GM10248 (cell line): ENCODE measurements around the gene ZNF423.

Source experiments
- CTCF ChIA-PET: fragments of 300-600 bp; sonication (Branson Sonifier 250); formaldehyde crosslinking; extraction: SDS; loops from one replicate; lab custom pipeline; 2021; ENCODE audit warnings: antibody characterized with exemption; lab: Yijun Ruan, JAX
- POLR2A ChIA-PET: fragments of 350-650 bp; sonication (Branson Sonifier 250); formaldehyde crosslinking; extraction: SDS; loops from one replicate; lab custom pipeline; 2020; ENCODE audit warnings: antibody characterized with exemption; lab: Yijun Ruan, JAX
- DNase-seq: peaks from one replicate; pipeline ENCODE4 v3.0.0; 2012; ENCODE audit errors: extremely low spot score
- CTCF ChIP-seq: IDR thresholded peaks from 2 replicates; pipeline ENCODE4 v1.5.1; 2012; ENCODE audit warnings: mild to moderate bottlenecking, low read depth; ENCODE audit errors: extremely low read depth, missing control alignments, control extremely low read depth

ZNF423 gene

GRCh38 chr16:49600976-49601375 is 254.9 kb downstream of the ZNF423 start:
- TF ChIP-seq CTCF = no peak
- POLR2A ChIA-PET = no interaction called here
- CTCF ChIA-PET = interaction anchor here (3.8 kb wide), 1 partner anchor 8 kb away, joined by 11 read pairs; no protein-coding TSS in a partner anchor
- no peak for DNase-seq

DNA sequence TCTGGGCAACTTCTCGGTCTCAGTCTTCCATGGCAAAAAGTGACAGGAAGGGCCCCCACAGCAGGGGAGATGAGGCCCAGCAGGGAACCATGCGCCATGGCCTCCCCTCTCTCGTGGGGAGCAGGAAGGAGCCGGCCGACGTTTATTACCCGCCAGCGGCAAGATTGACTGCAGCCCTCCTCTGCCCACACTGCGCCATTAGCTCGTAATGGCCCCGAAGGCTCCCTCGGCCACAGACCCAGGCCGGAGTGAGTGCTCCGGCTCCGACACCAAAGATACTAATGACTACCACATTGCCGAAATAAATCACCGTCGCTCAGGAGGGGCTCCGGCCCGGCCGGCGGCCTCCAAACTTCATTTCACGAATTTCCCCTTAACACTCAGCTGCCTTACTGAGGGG is 255.4 kb downstream of the ZNF423 start:
- CTCF ChIA-PET = interaction anchor here (1.0 kb wide), 1 partner anchor 80 kb away, joined by 3 read pairs; no protein-coding TSS in a partner anchor
- POLR2A ChIA-PET = no interaction called here
- no peak for TF ChIP-seq CTCF
- no peak for DNase-seq

DNA sequence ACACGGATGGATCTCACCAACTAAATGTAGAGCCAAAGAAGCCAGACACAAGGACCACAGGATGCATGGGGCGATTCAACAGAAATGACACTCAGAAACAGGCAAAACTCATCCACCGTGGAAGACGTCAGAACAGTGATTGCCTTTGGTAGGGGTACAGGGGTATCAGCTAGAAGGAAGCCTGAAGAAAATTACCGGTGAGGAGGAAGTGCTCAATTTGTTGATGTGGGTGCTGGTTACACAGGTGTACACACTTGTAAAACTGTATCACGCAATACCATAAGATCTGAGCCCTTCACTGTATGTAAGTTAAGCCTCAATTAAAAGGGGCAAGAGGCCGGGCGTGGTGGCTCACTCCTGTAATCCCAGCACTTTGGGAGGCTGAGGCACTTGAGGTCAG is 256.2 kb downstream of the ZNF423 start:
- CTCF ChIA-PET = interaction anchor here (1.0 kb wide), 1 partner anchor 79 kb away, joined by 3 read pairs; no protein-coding TSS in a partner anchor

DNA sequence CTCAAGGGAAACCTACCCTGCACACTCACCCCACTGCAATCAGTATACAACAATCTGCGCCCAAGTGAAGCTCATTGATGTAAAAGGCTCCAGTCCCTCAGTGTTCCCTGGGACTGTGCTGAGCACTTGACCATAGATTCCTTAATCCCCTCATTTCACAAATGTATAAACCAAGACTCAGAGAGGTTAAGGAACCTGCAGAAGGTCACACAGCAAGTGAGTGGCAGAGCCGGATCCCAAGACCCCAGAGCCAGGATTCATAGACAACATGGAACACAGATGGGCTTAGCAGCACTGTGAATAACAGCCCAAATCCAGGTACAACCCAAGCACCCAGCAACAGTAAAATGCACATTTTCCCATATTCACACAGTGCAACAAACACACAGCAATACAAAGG is 256.6 kb downstream of the ZNF423 start:
- TF ChIP-seq CTCF = no peak
- CTCF ChIA-PET = no interaction called here
- DNase-seq = no peak
- POLR2A ChIA-PET = no interaction called here

More for the DNA sequence above, 256.2 kb downstream of the ZNF423 start:
- DNase-seq = no peak
- POLR2A ChIA-PET = no interaction called here
- no peak for TF ChIP-seq CTCF

GRCh38 chr16:49598383-49599170 is 257.3 kb downstream of the ZNF423 start:
- CTCF ChIA-PET = interaction anchor here (1.9 to 2.2 kb wide), 3 partner anchors 10 to 191 kb away, joined by 5 to 10 read pairs (median 7); no protein-coding TSS in a partner anchor
- TF ChIP-seq CTCF = no peak
- DNase-seq = peak; percentile 53
- POLR2A ChIA-PET = no interaction called here

- TF ChIP-seq CTCF = no peak
- CTCF ChIA-PET = interaction anchor here (1.9 to 2.2 kb wide), 3 partner anchors 9 to 190 kb away, joined by 5 to 10 read pairs (median 7); no protein-coding TSS in a partner anchor
- DNase-seq = no peak
- POLR2A ChIA-PET = no interaction called here
Observed at GRCh38 chr16:49597796-49598195, 258.1 kb downstream of the ZNF423 start.
